Renal cortical epithelial cell (primary cell): ENCODE results near the gene CDC6. TPM values are rescaled to one million over a fixed set of nuclear protein-coding genes. Genes with fewer than 3 reads are reported as not detected.
"Not testable (repeated sequence)": the region's sequence is repeated elsewhere in the genome, so short reads cannot be mapped to it uniquely, and the experiment has no call there.

Experiments used
- DNase-seq: peaks from one replicate; pipeline ENCODE4 v3.0.0-alpha.2; 2011; ENCODE audit warnings: low read depth
- total RNA-seq: library from RNA; depleted of rRNA; stranded (reverse); fragments of >200 nt; gene quantifications from 2 replicates; pipeline ENCODE4 v1.2.3, GENCODE V29; 2014

The CDC6 gene
- total RNA-seq, 1 donor from 2014 or later = 2.6 TPM

- DNase-seq = peak; percentile 89
Observed at GRCh38 chr17:40290629-40291280, 3.1 kb downstream of the CDC6 start.

- no peak for DNase-seq
Observed at GRCh38 chr17:40291281-40291664, 3.6 kb downstream of the CDC6 start.

- DNase-seq = no peak
Observed at GRCh38 chr17:40293363-40293762, 5.7 kb downstream of the CDC6 start.

- no peak for DNase-seq
Observed at GRCh38 chr17:40295488-40296436, 8.1 kb downstream of the CDC6 start.

GRCh38 chr17:40297511-40297910 is 9.8 kb downstream of the CDC6 start:
- no peak for DNase-seq

GRCh38 chr17:40298726-40299125 is 11.0 kb downstream of the CDC6 start:
- DNase-seq = no peak

- not testable (repeated sequence) for DNase-seq
Observed at GRCh38 chr17:40299159-40299757, 11.6 kb downstream of the CDC6 start.

- no peak for DNase-seq
Observed at GRCh38 chr17:40301315-40301714, 13.6 kb downstream of the CDC6 start.

- DNase-seq = peak; percentile 64
Observed at GRCh38 chr17:40303009-40303657, 15.5 kb downstream of the CDC6 start.

- no peak for DNase-seq
Observed at GRCh38 chr17:40303708-40304551, 16.3 kb downstream of the CDC6 start.

- peak; percentile 85 for DNase-seq
Observed at GRCh38 chr17:40304552-40304863, 16.8 kb downstream of the CDC6 start.

GRCh38 chr17:40304866-40305265 is 17.2 kb downstream of the CDC6 start:
- DNase-seq = not testable (repeated sequence)

- DNase-seq = no peak
Observed at GRCh38 chr17:40306395-40306794, 18.7 kb downstream of the CDC6 start.

GRCh38 chr17:40307001-40307730 is 19.5 kb downstream of the CDC6 start:
- DNase-seq = peak; percentile 41

GRCh38 chr17:40307740-40308239 is 20.1 kb downstream of the CDC6 start:
- no peak for DNase-seq

GRCh38 chr17:40309031-40309948 is 21.6 kb downstream of the CDC6 start, which contains the start of gene RARA:
RARA (plus strand) TSS chr17:40309180; CDS start chr17:40331219, 22,039 bp downstream.
- no peak for DNase-seq

GRCh38 chr17:40309949-40310510 is 22.4 kb downstream of the CDC6 start:
- DNase-seq = no peak

- no peak for DNase-seq
Observed at GRCh38 chr17:40310882-40311391, 23.3 kb downstream of the CDC6 start.

- peak; percentile 34 for DNase-seq
Observed at GRCh38 chr17:40311575-40311974, 23.9 kb downstream of the CDC6 start.
